ENCODE results near the gene SLC35F1. TPM values are rescaled to one million over a fixed set of nuclear protein-coding genes. Genes with fewer than 3 reads are reported as not detected.

Gene SLC35F1
- total and polyA plus RNA-seq, 9 of the 15 experiments (the other 6 are each of a cell fraction or from before 2014, with no cell fraction given), result 0.03 to 0.06 TPM; not detected in 7

DNA sequence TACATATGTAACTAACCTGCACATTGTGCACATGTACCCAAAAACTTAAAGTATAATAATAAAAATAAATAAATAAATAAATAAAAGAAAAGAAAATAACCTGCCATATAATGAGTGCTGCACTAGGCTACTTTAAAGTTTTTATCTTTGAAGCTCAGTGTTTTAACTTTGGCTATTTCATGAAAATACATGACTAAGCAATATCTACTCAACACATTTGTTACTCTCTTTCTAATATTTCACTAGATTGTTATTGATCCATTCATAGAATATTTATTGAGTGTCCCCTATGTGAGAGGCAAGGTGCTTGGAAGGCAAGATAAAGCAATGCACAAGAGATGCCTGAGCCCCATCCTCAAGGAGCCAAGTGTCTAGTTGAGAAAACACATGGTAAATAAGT lies 221.7 kb downstream of the SLC35F1 start:
- no peak overlapping the region for H3K9ac ChIP-seq (ENCODE audit: insufficient read depth in 1 of 2, low read depth in 2 of 2, low read length in 2 of 2)
- in situ Hi-C loops (cut with MboI) (no loop called here), intact Hi-C loops (cut with micrococcal nuclease) (no loop called here)
- BruUV-seq (replicated peaks), result no TSS peak
- H3K4me1 ChIP-seq (replicated peaks in 1 of 2; ENCODE audit: control insufficient read depth in 2 of 2, insufficient read depth in 2 of 2, low read length in 2 of 2), result no peaks in the 10 kb centered on the region
- H3K36me3 ChIP-seq (ENCODE audit: control insufficient read depth, insufficient read depth, low read length), result no peaks in the 10 kb centered on the region
- TF ChIP-seq C11orf30 (IDR thresholded peaks at IDR 0.05; ENCODE audit: low read depth), result peak; percentile 32; the same call in 1 of the 2 replicates
- peak; percentile 57; the same call in 1 of the 2 replicates for TF ChIP-seq ZNF316 (IDR thresholded peaks at IDR 0.05)
- TF ChIP-seq MAFF (IDR thresholded peaks at IDR 0.05; ENCODE audit: low read length), result 0 out of 2 replicates have a peak, but pooled peaks have one; percentile 12
- TF ChIP-seq, protein P1, sequence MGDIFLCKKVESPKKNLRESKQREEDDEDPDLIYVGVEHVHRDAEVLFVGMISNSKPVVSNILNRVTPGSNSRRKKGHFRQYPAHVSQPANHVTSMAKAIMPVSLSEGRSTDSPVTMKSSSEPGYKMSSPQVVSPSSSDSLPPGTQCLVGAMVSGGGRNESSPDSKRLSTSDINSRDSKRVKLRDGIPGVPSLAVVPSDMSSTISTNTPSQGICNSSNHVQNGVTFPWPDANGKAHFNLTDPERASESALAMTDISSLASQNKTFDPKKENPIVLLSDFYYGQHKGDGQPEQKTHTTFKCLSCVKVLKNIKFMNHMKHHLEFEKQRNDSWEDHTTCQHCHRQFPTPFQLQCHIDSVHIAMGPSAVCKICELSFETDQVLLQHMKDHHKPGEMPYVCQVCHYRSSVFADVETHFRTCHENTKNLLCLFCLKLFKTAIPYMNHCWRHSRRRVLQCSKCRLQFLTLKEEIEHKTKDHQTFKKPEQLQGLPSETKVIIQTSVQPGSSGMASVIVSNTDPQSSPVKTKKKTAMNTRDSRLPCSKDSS (IDR thresholded peaks at IDR 0.05; ENCODE audit: low read depth, partially characterized antibody), result no peak
- TF ChIP-seq MAFG (tag; conservative IDR thresholded peaks at IDR 0.05), result peak; percentile 49; the same call in 1 of the 2 replicates
- no peak for TF ChIP-seq ZNF780A (CRISPR knock-in tag; IDR thresholded peaks at IDR 0.05)
- H3K4me3 ChIP-seq, result no peak overlapping the region
- no peak overlapping the region for H3K27ac ChIP-seq (ENCODE audit: extremely low read depth, low read depth, low read length)
- no peaks in the 10 kb centered on the region for H3K9me3 ChIP-seq (replicated peaks; ENCODE audit: control insufficient read depth, insufficient read depth, low read depth, low read length)
- H2AFZ ChIP-seq (ENCODE audit: low read depth, low read length), result no peak overlapping the region
- no peak for ATAC-seq
- H3K27me3 ChIP-seq (ENCODE audit: control insufficient read depth in 2 of 2, insufficient read depth in 2 of 2, low read length in 2 of 2), result no peaks in the 10 kb centered on the region
- H4K20me1 ChIP-seq (replicated peaks; ENCODE audit: control insufficient read depth, insufficient read depth, low read length), result no peaks in the 10 kb centered on the region
- no peak for DNase-seq (ENCODE audit: extremely low read depth in 1 of 4, low spot score in 3 of 4)
- FAIRE-seq, result no peak
- H3K4me2 ChIP-seq (ENCODE audit: insufficient read depth, low read length), result no peak overlapping the region
- ChIA-PET POLR2A (no interaction called here), CTCF (ENCODE audit: low intra/inter-chr PET ratio) (no interaction called here)
- H3K79me2 ChIP-seq (ENCODE audit: control insufficient read depth, insufficient read depth, low read length), result no peaks in the 10 kb centered on the region
- no peaks in the 10 kb centered on the region for H3K9me1 ChIP-seq (ENCODE audit: control insufficient read depth, insufficient read depth, low read length)

DNA sequence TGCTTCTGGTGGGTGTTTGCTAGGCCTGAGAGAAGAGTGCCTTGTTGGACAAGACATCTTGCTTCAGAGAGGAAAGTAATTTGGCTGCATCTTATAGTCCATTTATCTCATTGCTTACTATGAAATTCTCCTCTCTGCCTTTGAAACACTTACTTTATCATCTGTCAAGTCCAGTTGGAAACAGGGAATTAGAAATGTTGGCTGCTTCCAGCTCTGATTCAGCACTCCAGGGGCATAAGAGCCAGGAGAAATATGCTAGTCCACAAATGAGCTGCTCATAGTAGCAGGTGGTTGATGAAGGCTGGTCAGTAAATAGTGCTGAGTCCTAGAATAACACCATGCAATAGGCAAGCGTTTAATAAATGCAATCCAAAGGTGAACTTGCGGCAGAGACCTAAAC lies 227.1 kb downstream of the SLC35F1 start:
- no peaks in the 10 kb centered on the region for H3K9me3 ChIP-seq (replicated peaks; ENCODE audit: control insufficient read depth, insufficient read depth, low read depth, low read length)
- BruUV-seq (replicated peaks), result no TSS peak
- ChIA-PET CTCF (ENCODE audit: low intra/inter-chr PET ratio) (no interaction called here), POLR2A (no interaction called here)
- H3K4me3 ChIP-seq, result no peak overlapping the region
- no peaks in the 10 kb centered on the region for H3K9me1 ChIP-seq (ENCODE audit: control insufficient read depth, insufficient read depth, low read length)
- intact Hi-C loops (cut with micrococcal nuclease) (no loop called here), in situ Hi-C loops (cut with MboI) (no loop called here)
- DNase-seq (ENCODE audit: extremely low read depth in 1 of 4, low spot score in 3 of 4) (no peak), ATAC-seq (no peak), FAIRE-seq (no peak)
- H3K27ac ChIP-seq (ENCODE audit: extremely low read depth, low read depth, low read length), result no peak overlapping the region
- H4K20me1 ChIP-seq (replicated peaks; ENCODE audit: control insufficient read depth, insufficient read depth, low read length), result no peaks in the 10 kb centered on the region
- no peaks in the 10 kb centered on the region for H3K79me2 ChIP-seq (ENCODE audit: control insufficient read depth, insufficient read depth, low read length)
- H3K9ac ChIP-seq (ENCODE audit: insufficient read depth in 1 of 2, low read depth in 2 of 2, low read length in 2 of 2), result no peak overlapping the region
- WGBS (ENCODE audit: insufficient coverage, low coverage, missing lambda C conversion rate), result 0% methylated on average over 2 of the region's 2 CpGs
- no peak overlapping the region for H3K4me2 ChIP-seq (ENCODE audit: insufficient read depth, low read length)
- no peaks in the 10 kb centered on the region for H3K4me1 ChIP-seq (replicated peaks in 1 of 2; ENCODE audit: control insufficient read depth in 2 of 2, insufficient read depth in 2 of 2, low read length in 2 of 2)
- no peaks in the 10 kb centered on the region for H3K36me3 ChIP-seq (ENCODE audit: control insufficient read depth, insufficient read depth, low read length)
- no peak overlapping the region for H2AFZ ChIP-seq (ENCODE audit: low read depth, low read length)
- no peaks in the 10 kb centered on the region for H3K27me3 ChIP-seq (ENCODE audit: control insufficient read depth in 2 of 2, insufficient read depth in 2 of 2, low read length in 2 of 2)
- no peak for TF ChIP-seq ZNF324 (CRISPR knock-in tag; IDR thresholded peaks at IDR 0.05)
- no peak for TF ChIP-seq HEY1 (CRISPR knock-in tag; IDR thresholded peaks at IDR 0.05; ENCODE audit: borderline replicate concordance)
- no peak for TF ChIP-seq TRIM28 (IDR thresholded peaks at IDR 0.05)
- TF ChIP-seq GATA2 (CRISPR knock-in tag; IDR thresholded peaks at IDR 0.05), result no peak
- TF ChIP-seq ESRRA (IDR thresholded peaks at IDR 0.05; ENCODE audit: borderline replicate concordance, low read depth), result no peak
- no peak for TF ChIP-seq ZNF23 (CRISPR knock-in tag; IDR thresholded peaks at IDR 0.05)
- no peak for TF ChIP-seq ZNF133 (CRISPR knock-in tag; IDR thresholded peaks at IDR 0.05)
- no peak for TF ChIP-seq CBX3 (IDR thresholded peaks at IDR 0.05; ENCODE audit: borderline replicate concordance in 1 of 2, low read length in 2 of 2)
- TF ChIP-seq, protein P2, sequence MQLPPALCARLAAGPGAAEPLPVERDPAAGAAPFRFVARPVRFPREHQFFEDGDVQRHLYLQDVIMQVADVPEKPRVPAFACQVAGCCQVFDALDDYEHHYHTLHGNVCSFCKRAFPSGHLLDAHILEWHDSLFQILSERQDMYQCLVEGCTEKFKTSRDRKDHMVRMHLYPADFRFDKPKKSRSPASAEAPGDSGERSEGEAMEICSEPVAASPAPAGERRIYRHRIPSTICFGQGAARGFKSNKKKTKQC (CRISPR knock-in tag; IDR thresholded peaks at IDR 0.05), result no peak
- TF ChIP-seq SIN3B (IDR thresholded peaks at IDR 0.05; ENCODE audit: low read depth), result no peak
- no peak for TF ChIP-seq KLF16 (IDR thresholded peaks at IDR 0.05)
- no peak for TF ChIP-seq TCF7L2 (IDR thresholded peaks at IDR 0.05; ENCODE audit: low read depth, low read length)
